Activated T-cell treated with anti-CD3 and anti-CD28 coated beads, Interleukin-2, amount 50 U/mL, for 24 hours (primary cell): Measurements from ENCODE around the gene LBX1.
A peak's percentile ranks its signal among the peaks of the same experiment; 100 is the strongest.

Experiments
- DNase-seq: peaks from one replicate; pipeline ENCODE4 v3.0.0-alpha.2; 2020
- H3K27ac Mint-ChIP-seq: 2 replicates; pipeline ENCODE4 v1.8.0; 2020; ENCODE audit warnings: mild to moderate bottlenecking, mixed read lengths
- H3K27me3 Mint-ChIP-seq: 2 replicates; pipeline ENCODE4 v1.8.0; 2020; ENCODE audit warnings: mixed read lengths
- H3K36me3 Mint-ChIP-seq: 2 replicates; pipeline ENCODE4 v1.8.0; 2020; ENCODE audit warnings: low read depth, mixed read lengths
- H3K4me1 Mint-ChIP-seq: 2 replicates; pipeline ENCODE4 v1.8.0; 2020; ENCODE audit warnings: low read depth, mixed read lengths
- H3K4me3 Mint-ChIP-seq: 2 replicates; pipeline ENCODE4 v1.8.0; 2020; ENCODE audit warnings: mild to moderate bottlenecking, moderate library complexity, mixed read lengths
- H3K9me3 Mint-ChIP-seq: 2 replicates; pipeline ENCODE4 v1.8.0; 2020; ENCODE audit warnings: mixed read lengths

The LBX1 gene

GRCh38 chr10:101224060-101224909 is 5.0 kb downstream of the LBX1 start:
- Mint-ChIP-seq H3K9me3 (no peaks in the 10 kb centered on the region), H3K4me1 (peaks cover 50% of the 10 kb centered on the region), H3K27me3 (peaks cover 86% of the 10 kb centered on the region), H3K4me3 (no peak overlapping the region), H3K36me3 (no peaks in the 10 kb centered on the region), H3K27ac (no peak overlapping the region)
- DNase-seq = no peak

- Mint-ChIP-seq H3K4me1 (peaks cover 50% of the 10 kb centered on the region), H3K27me3 (peaks cover 90% of the 10 kb centered on the region), H3K27ac (no peak overlapping the region), H3K4me3 (peak overlapping the region; percentile 42), H3K9me3 (no peaks in the 10 kb centered on the region), H3K36me3 (no peaks in the 10 kb centered on the region)
- DNase-seq = no peak
These were observed 5.8 kb downstream of the LBX1 start for GRCh38 chr10:101223274-101224059.

GRCh38 chr10:101222683-101223273 is 6.5 kb downstream of the LBX1 start:
- peak overlapping the region; percentile 42 for H3K4me3 Mint-ChIP-seq
- no peaks in the 10 kb centered on the region for H3K9me3 Mint-ChIP-seq
- no peaks in the 10 kb centered on the region for H3K36me3 Mint-ChIP-seq
- H3K4me1 Mint-ChIP-seq = peaks cover 49% of the 10 kb centered on the region
- peaks cover 90% of the 10 kb centered on the region for H3K27me3 Mint-ChIP-seq
- no peak overlapping the region for H3K27ac Mint-ChIP-seq
- DNase-seq = no peak

DNA sequence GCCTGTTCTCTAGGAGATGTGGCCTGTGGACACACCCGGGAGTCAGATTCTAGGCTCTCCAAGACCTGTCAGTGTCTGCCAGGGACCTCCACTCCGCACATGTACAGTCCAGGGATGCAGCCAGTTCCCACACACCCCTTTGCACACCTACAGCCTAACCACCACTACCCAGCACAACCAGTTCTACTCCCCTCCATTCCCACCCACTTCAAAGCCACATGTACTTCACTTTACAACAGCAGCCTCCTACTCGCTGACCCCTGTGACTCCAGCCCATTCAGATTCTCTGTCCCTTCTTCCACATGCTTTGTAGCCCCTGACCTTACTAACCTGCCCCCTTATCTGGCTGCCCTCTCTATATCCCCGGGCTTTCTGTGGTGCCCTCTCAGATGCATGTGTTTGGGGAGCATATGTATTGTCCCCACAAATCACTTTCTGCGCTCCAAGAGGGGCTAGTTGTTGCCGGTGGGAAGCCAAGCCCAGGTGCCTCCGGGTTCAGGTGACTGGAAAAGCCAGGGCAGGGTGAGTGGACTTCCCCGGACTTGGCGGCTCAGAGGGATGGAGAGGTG is 7.2 kb downstream of the LBX1 start:
- Mint-ChIP-seq H3K4me3 (no peak overlapping the region), H3K27me3 (peaks cover 92% of the 10 kb centered on the region), H3K4me1 (peaks cover 50% of the 10 kb centered on the region), H3K9me3 (no peaks in the 10 kb centered on the region), H3K36me3 (no peaks in the 10 kb centered on the region), H3K27ac (no peak overlapping the region)
- no peak for DNase-seq

GRCh38 chr10:101221549-101221948 is 7.7 kb downstream of the LBX1 start:
- H3K36me3 Mint-ChIP-seq = no peaks in the 10 kb centered on the region
- peaks cover 53% of the 10 kb centered on the region for H3K4me1 Mint-ChIP-seq
- DNase-seq = no peak
- peaks cover 95% of the 10 kb centered on the region for H3K27me3 Mint-ChIP-seq
- H3K4me3 Mint-ChIP-seq = no peak overlapping the region
- no peaks in the 10 kb centered on the region for H3K9me3 Mint-ChIP-seq
- H3K27ac Mint-ChIP-seq = no peak overlapping the region

DNA sequence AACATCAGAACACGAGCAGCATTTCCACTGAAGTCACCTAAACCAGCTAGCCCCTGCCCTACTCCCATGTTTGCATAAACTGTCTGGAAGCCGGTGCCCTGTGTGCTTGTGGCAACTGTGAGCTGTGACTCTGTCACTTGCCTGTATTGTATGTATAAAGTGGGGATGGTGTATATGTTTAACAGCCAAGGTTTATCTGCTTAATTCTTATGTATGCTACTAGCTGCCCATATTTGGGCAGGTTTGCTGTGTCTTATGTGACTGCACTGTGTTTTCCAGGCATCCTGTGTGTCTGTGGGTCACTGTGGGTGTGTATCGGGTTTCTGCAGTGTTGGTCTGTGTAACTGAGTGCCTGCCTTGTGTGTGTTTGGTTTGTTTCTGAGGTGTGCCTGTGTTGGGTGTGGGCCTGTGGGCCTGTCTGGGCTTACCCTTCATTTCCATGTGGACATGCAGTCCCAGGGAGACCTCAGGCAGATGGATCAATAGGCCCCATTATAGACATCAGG is 9.3 kb downstream of the LBX1 start:
- DNase-seq = no peak
- Mint-ChIP-seq H3K36me3 (no peaks in the 10 kb centered on the region), H3K9me3 (no peaks in the 10 kb centered on the region), H3K4me1 (peaks cover 50% of the 10 kb centered on the region), H3K27me3 (peaks cover 95% of the 10 kb centered on the region), H3K4me3 (no peak overlapping the region), H3K27ac (peak overlapping the region; percentile 22)

DNA sequence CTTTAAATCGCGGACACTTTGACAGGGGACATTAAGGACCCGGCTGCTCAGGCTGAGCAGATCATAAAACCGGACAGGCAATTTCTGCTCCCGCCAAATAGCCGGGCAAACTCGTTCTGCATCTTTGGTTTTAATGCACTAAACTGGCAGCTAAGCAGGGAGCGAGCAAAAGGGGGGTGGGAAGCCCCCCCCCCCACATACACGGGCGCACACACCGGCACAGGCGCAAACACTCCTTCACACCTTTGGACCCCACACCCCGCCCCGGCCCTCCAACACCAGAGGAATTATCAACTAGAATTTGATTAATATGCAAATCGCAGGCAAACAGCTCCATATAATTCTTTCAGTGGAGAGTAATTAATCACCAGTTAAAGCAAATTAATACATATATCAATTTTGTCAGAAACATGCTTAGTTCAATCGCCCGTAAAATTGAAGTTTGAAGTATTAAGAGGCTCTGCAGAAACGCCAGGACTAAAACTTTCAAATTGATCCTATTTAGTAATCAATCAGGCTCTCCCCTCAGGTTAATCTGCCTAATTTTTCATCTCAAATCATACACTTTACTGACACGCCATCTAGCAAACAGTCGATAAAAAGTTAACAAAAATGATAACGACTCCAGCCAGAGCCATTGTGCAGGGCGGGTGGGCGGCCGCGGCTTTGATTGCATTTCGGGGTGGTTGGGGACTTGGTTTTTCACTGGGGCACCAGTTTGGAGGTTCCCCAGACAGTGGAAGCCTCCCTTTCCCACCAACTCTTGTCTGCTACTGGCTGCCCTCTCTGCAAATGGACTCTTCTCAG is 9.9 kb downstream of the LBX1 start:
- Mint-ChIP-seq H3K27ac (peak overlapping the region; percentile 22), H3K4me3 (no peak overlapping the region), H3K9me3 (no peaks in the 10 kb centered on the region), H3K36me3 (no peaks in the 10 kb centered on the region), H3K4me1 (peaks cover 53% of the 10 kb centered on the region), H3K27me3 (peaks cover 98% of the 10 kb centered on the region)
- DNase-seq = no peak

DNA sequence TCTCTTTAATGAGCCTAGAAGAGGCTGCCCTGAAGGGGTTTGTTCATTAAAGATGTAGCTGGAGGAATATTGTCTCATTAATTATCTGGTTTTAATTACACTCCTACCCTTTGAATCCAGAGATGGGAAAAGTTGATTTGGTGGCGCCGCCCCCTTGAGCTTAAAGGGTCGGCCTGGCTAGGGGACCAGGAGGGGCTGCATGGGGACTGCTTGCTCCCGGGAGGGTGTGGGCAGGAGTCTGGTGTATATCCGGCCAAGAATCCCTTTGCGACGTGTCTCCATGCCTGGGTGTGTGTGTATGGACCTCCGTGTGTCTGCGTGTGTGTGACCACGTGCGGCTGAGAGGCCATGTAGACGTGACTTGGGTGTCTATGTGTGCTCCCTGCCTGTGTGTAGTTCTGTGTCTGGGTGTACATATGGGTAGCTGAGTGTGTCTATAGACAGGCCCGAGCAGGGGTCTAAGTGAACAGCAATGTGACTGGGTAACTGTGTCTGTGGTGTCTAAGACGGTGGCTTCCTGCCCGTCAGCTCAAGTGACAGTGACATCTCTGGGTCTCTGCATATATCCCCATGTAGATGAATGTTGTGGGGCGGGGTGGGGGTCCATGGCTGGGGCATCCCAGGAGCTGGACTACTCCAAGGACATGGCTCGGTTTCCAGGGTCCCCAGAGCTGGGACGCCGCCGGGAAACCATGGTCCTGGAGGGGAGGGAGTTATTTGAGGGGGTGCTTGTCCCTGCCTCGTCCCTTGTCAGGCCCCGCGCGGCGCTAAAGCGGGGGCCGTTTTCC is 10.7 kb downstream of the LBX1 start:
- no peaks in the 10 kb centered on the region for H3K9me3 Mint-ChIP-seq
- peaks cover 56% of the 10 kb centered on the region for H3K4me1 Mint-ChIP-seq
- H3K27ac Mint-ChIP-seq = peak overlapping the region; percentile 34
- no peak overlapping the region for H3K4me3 Mint-ChIP-seq
- peaks cover 99% of the 10 kb centered on the region for H3K27me3 Mint-ChIP-seq
- DNase-seq = no peak
- H3K36me3 Mint-ChIP-seq = no peaks in the 10 kb centered on the region

GRCh38 chr10:101217450-101218281 is 11.6 kb downstream of the LBX1 start:
- no peaks in the 10 kb centered on the region for H3K36me3 Mint-ChIP-seq
- DNase-seq = no peak
- H3K4me3 Mint-ChIP-seq = no peak overlapping the region
- H3K27ac Mint-ChIP-seq = no peak overlapping the region
- no peaks in the 10 kb centered on the region for H3K9me3 Mint-ChIP-seq
- peaks cover 49% of the 10 kb centered on the region for H3K4me1 Mint-ChIP-seq
- peaks cover 98% of the 10 kb centered on the region for H3K27me3 Mint-ChIP-seq

GRCh38 chr10:101217044-101217425 is 12.2 kb downstream of the LBX1 start:
- H3K36me3 Mint-ChIP-seq = no peaks in the 10 kb centered on the region
- peak overlapping the region; percentile 14 for H3K27ac Mint-ChIP-seq
- peaks cover 47% of the 10 kb centered on the region for H3K4me1 Mint-ChIP-seq
- H3K9me3 Mint-ChIP-seq = no peaks in the 10 kb centered on the region
- DNase-seq = no peak
- H3K4me3 Mint-ChIP-seq = peak overlapping the region; percentile 38
- peaks cover 98% of the 10 kb centered on the region for H3K27me3 Mint-ChIP-seq

- H3K9me3 Mint-ChIP-seq = no peaks in the 10 kb centered on the region
- peak overlapping the region; percentile 38 for H3K4me3 Mint-ChIP-seq
- no peak for DNase-seq
- H3K4me1 Mint-ChIP-seq = peaks cover 43% of the 10 kb centered on the region
- no peaks in the 10 kb centered on the region for H3K36me3 Mint-ChIP-seq
- H3K27me3 Mint-ChIP-seq = peaks cover 98% of the 10 kb centered on the region
- H3K27ac Mint-ChIP-seq = peak overlapping the region; percentile 61
These were observed 12.8 kb downstream of the LBX1 start for GRCh38 chr10:101216207-101217043.
